NCI-H524 treated with DMSO at 0.1 percent for 48 hours (cell line): ENCODE measurements around the gene TSPAN14.

Source experiments
- DNase-seq: peaks from one replicate; lab custom pipeline; 2025; lab: John Stamatoyannopoulos, UW

Gene TSPAN14

GRCh38 chr10:80544316-80544953 lies 90.3 kb downstream of the TSPAN14 start:
- no peak for DNase-seq

- no peak for DNase-seq
Measured at GRCh38 chr10:80545258-80545881, 91.3 kb downstream of the TSPAN14 start.

DNA sequence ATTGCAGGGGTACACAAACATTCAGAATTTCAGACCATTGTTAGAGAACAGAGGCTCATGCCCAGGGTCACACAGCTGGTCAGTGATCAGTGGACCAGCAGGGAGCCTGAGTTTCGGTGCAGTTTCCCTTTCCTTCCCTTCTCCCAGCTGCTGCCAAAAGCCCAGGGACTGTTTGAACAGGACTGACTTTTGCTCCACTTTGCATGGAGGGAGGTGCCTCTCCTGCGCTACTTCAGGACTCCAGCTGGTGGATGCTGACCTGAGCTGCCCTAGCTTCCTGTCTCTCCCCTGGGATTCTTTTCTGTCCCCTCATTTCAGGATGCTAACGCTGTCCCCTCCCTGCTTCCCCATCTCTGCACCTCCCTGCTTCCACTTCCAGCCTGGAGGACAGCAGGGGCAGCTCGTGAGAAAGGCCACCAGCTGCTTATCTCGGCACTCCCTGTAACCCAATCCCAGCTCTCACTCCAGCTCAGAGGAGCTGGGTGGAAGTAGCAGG lies 98.1 kb downstream of the TSPAN14 start:
- DNase-seq: peak; percentile 13

DNA sequence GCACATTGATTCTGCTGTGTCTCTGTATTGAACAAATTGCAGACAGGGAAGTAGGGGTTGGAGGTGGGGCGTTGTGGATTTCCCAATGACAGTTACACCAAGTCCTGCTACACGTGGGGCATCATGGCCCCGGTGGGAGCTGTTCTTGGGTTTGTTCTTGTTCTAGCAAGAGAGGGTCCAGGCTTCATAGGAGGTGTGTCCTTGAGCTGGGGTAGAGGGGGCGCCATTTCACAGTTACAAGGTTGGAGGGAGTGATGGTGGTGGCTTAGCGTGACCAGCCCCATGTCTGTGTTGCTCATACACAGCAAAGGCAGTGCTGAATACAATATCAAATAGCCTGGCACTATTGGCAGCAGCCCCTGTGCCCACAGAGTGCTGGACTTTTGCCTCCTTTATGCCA lies 99.3 kb downstream of the TSPAN14 start:
- no peak for DNase-seq

DNA sequence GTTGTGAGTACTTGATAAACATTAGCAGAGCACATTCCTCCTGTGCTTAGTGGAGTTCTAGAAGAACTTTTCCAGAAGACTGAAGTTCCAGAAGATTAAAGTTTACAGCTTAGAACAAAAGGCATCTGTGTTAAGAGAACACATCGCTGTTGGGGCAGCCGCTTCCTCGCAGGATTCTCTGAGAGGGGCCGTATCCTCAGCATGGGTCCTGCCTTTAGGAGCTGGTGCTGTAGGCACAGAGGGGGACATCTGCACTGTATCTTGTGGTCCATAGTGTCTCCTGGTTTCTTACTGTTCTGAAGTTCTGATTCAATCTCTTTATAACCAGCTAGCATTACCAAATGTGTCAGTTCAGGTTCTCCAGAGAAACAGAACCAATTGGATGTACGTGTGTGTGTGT lies 99.9 kb downstream of the TSPAN14 start:
- DNase-seq: no peak

DNA sequence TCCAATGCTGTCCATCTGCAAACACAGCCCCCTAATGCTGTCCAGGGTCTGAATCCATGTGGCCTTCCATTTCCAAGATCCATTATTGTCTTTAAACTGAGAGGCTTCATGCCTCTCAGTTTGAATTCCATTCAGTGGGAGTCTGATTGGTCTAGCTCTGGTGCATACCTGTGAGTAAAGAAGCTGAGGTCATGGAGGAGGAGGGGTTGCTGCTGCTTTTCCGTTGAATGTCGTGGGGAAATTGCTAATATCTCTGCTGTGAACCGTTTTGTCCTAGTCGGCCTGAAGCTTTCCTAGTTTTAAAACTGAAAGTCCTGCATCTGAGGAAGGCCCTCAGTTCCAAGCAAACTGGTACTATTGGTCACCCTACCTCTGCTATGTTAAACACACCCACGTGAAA lies 101.3 kb downstream of the TSPAN14 start:
- DNase-seq: no peak

DNA sequence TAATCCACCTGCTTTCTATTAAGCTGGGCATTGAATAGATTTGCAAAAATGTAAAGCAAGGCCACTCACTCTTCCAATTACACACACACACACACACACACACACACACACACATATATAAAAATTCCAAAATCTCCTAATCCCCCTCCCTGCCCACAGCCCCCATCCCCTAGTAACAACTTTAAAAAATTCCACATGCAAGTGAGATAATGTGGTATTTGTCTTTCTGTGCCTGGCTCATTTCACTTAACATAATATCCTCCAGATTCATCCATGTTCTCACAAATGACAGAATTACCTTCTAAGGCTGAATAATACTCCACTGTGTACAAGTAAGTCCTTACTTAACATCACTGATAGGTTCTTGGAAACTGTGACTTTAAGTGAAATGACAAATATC lies 107.8 kb downstream of the TSPAN14 start:
- no peak for DNase-seq

GRCh38 chr10:80567292-80567691 lies 113.2 kb downstream of the TSPAN14 start:
- no peak for DNase-seq

DNA sequence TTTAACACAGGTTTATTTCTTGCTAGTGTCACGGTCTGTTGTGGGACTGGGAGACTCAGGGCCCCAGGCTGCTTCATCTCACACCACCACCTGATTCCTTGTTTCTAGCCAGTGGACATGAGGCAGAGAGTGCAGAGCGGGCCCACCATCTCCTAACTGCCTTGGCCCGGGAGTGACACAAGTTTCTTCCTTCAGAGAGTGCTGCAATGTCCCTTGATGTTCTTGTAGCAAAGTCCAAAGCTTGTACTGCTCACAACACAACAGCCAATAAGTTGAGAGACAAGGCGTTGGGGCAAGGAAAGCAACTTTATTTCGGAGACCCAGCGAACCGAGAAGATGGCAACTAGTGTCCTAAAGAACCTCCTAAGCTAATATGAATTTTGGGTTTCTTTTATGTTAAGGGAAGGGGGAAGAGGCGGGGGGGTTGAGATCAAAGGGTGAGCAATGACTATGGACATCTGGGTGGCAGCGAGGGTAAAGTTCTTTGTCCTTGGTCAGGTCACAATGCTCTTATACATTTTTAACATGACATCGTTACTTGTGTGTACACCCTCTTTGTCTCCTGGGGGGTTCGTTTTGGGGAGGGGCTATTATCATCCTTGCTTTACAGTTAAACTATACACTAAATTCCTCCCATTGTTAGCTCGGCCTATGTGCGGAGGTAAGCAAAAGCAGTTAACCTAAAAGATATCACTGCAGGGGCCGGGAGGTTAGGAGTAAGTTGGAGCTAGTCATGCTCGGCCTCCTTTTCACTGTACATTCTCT lies 115.2 kb downstream of the TSPAN14 start:
- no peak for DNase-seq

GRCh38 chr10:80571352-80571751 lies 117.2 kb downstream of the TSPAN14 start:
- DNase-seq: no peak

- DNase-seq: no peak
Measured at GRCh38 chr10:80579181-80579763, 125.2 kb downstream of the TSPAN14 start.

- no peak for DNase-seq
Measured at GRCh38 chr10:80579849-80580637, 125.9 kb downstream of the TSPAN14 start.

- DNase-seq: no peak
Measured at GRCh38 chr10:80580638-80581468, 126.7 kb downstream of the TSPAN14 start.

DNA sequence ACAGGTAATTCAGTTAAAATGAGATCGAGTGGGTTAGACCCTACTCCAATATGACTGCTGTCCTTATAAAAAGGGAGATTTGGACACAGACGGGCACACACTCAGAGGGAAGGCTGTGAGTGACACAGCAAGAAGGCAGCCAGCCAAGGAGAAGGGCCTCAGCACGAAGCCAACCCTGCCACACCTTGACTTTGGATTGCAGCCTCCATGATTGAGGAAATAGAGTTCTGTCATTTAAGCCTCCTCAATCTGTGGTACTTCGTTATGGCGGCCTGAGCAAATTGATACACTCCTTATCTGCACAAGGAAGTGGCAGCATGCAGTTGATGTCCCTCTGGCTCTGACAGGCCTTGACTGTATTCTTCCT lies 127.3 kb downstream of the TSPAN14 start:
- no peak for DNase-seq

- no peak for DNase-seq
Measured at GRCh38 chr10:80582286-80582960, 128.3 kb downstream of the TSPAN14 start.
